Right lobe of liver (tissue), 6 donors: ENCODE data around the gene ADGRG4. TPM values are rescaled to one million over a fixed set of nuclear protein-coding genes. Genes with fewer than 3 reads are reported as not detected.

Experiments
- ATAC-seq, 4 donors: fragments of 200-7000 bp; cut with Tn5 transposase; one replicate each; pipeline ENCODE4 v1.9.1; 2020; ENCODE audit warnings: mild to moderate bottlenecking in 4 of 4, moderate library complexity in 4 of 4
- DNase-seq, 3 donors: peaks; one replicate each; pipeline ENCODE4 v3.0.0-alpha.2; 2020
- H3K27ac ChIP-seq, 3 donors: fragments of 200-600 bp; one replicate each; pipeline ENCODE4 v1.8.0; 2022
- H3K27me3 ChIP-seq, 2 donors: fragments of 200-600 bp; one replicate each; pipeline ENCODE4 v1.8.0; 2022
- H3K36me3 ChIP-seq, 4 donors: fragments of 200-600 bp; sonication (generic) in 1 of 4; one replicate each; pipeline versions ENCODE4 v1.5.1 to v1.8.0; 2017 to 2022; ENCODE audit warnings: control low read depth in 1 of 4
- H3K4me1 ChIP-seq, 4 donors: fragments of 200-600 bp; sonication (generic) in 1 of 4; one replicate each; pipeline versions ENCODE4 v1.5.1 to v1.8.0; 2017 to 2022; ENCODE audit warnings: control low read depth in 1 of 4
- H3K4me3 ChIP-seq, 3 donors: fragments of 200-600 bp; one replicate each; pipeline ENCODE4 v1.8.0; 2022
- H3K9me3 ChIP-seq, 4 donors: fragments of 200-600 bp; sonication (generic) in 1 of 4; one replicate each; pipeline versions ENCODE4 v1.5.1 to v1.8.0; 2017 to 2022; ENCODE audit warnings: control low read depth in 1 of 4
- CTCF ChIP-seq, 4 donors: fragments of 200-600 bp in 3 of 4; fragments of 450-650 bp in 1 of 4; IDR thresholded peaks; one replicate each; pipeline versions ENCODE4 v1.5.1 to v1.8.0; 2016 to 2022; ENCODE audit warnings: antibody characterized with exemption in 4 of 4, mild to moderate bottlenecking in 2 of 4
- POLR2A ChIP-seq: fragments of 450-650 bp; IDR thresholded peaks from one replicate; pipeline ENCODE4 v1.6.1; 2017; ENCODE audit warnings: antibody characterized with exemption, mild to moderate bottlenecking
- WGBS: methylation state at CpG from one replicate; pipeline ENCODE4 v1.1.6; 2018; ENCODE audit warnings: low coverage, low lambda C conversion rate; ENCODE audit not compliant: insufficient coverage; ENCODE audit errors: missing lambda C conversion rate; 5-methylcytosine and 5-hydroxymethylcytosine counted together
- intact Hi-C, 2 donors: fragments of 100-400 bp; cut with DNase I; formaldehyde crosslinking; loops; one replicate each; pipeline versions ENCODE4 v1.11.2 to v1.14.1; 2022
- total RNA-seq, 6 experiments: library from RNA; depleted of rRNA in 2 of 6; stranded (reverse); fragments of >200 nt in 2 of 6; fragmentation: NEBNext Ultra II Directional in 3 of 6; extraction: Animal tissue kit (Norgen Biotek cat#: 25700) in 3 of 6; gene quantifications; one replicate each; pipeline versions ENCODE4 v1.1.0 to v1.2.4, GENCODE V29; 2016 to 2023
- donor health status: DM: no; HTN: yes; CAD: no.
- donor health status: DM: no; HTN: no; CAD: no.
- donor health status: DM: no; HTN: no; CAD: no.
- donor health status: DM: no; HTN: yes; CAD: no.
- donor health status: DM: no; HTN: yes; CAD: no.

ADGRG4 gene
- total RNA-seq, 6 experiments from 2014 or later = 0.04 to 0.09 TPM; not detected in 4

GRCh38 chrX:136318895-136319597 lies 18.3 kb downstream of the ADGRG4 start:
- H3K4me1 ChIP-seq = no peaks in the 10 kb centered on the region
- 62% methylated on average over 7 of the region's 8 CpGs for WGBS
- intact Hi-C loops = no loop called here
- ATAC-seq (no peak), DNase-seq (no peak)
- H3K27me3 ChIP-seq = no peaks in the 10 kb centered on the region
- no peaks in the 10 kb centered on the region for H3K9me3 ChIP-seq
- no peaks in the 10 kb centered on the region for H3K36me3 ChIP-seq
- no peak overlapping the region for H3K4me3 ChIP-seq
- no peak overlapping the region for H3K27ac ChIP-seq
- no peak for TF ChIP-seq CTCF (IDR thresholded peaks at IDR 0.05)
- no peak for TF ChIP-seq POLR2A

- H3K36me3 ChIP-seq = no peaks in the 10 kb centered on the region
- no peak for ATAC-seq
- no peaks in the 10 kb centered on the region for H3K4me1 ChIP-seq
- H3K27ac ChIP-seq = no peak overlapping the region
- H3K27me3 ChIP-seq = no peaks in the 10 kb centered on the region
- DNase-seq = no peak
- H3K4me3 ChIP-seq = no peak overlapping the region
- H3K9me3 ChIP-seq = no peaks in the 10 kb centered on the region
- intact Hi-C loops = no loop called here
- no peak for TF ChIP-seq CTCF (IDR thresholded peaks at IDR 0.05)
- no peak for TF ChIP-seq POLR2A
Measured at GRCh38 chrX:136319600-136319999, 18.8 kb downstream of the ADGRG4 start.

GRCh38 chrX:136321532-136321931 lies 20.8 kb downstream of the ADGRG4 start:
- Histone ChIP-seq H3K4me3 (no peak overlapping the region), H3K9me3 (no peaks in the 10 kb centered on the region), H3K27me3 (no peaks in the 10 kb centered on the region), H3K36me3 (no peaks in the 10 kb centered on the region), H3K27ac (no peak overlapping the region), H3K4me1 (no peaks in the 10 kb centered on the region)
- intact Hi-C loops = no loop called here
- no peak for TF ChIP-seq CTCF (IDR thresholded peaks at IDR 0.05)
- no peak for DNase-seq
- no peak for ATAC-seq
- WGBS = 64% methylated on average over 3 of the region's 3 CpGs

- no peaks in the 10 kb centered on the region for H3K9me3 ChIP-seq
- no peak for ATAC-seq
- 53% methylated on average over 1 of the region's 2 CpGs for WGBS
- H3K4me3 ChIP-seq = no peak overlapping the region
- intact Hi-C loops = no loop called here
- no peak for TF ChIP-seq POLR2A
- TF ChIP-seq CTCF (IDR thresholded peaks at IDR 0.05) = no peak
- no peaks in the 10 kb centered on the region for H3K27me3 ChIP-seq
- no peaks in the 10 kb centered on the region for H3K4me1 ChIP-seq
- no peak overlapping the region for H3K27ac ChIP-seq
- no peaks in the 10 kb centered on the region for H3K36me3 ChIP-seq
- DNase-seq = no peak
Measured at GRCh38 chrX:136322064-136322463, 21.3 kb downstream of the ADGRG4 start.

- intact Hi-C loops = no loop called here
Measured at GRCh38 chrX:136325377-136325776, 24.6 kb downstream of the ADGRG4 start.

More at GRCh38 chrX:136325377-136325776, 24.6 kb downstream of the ADGRG4 start:
- H3K4me3 ChIP-seq = no peak overlapping the region
- no peaks in the 10 kb centered on the region for H3K9me3 ChIP-seq
- 39% methylated on average over 3 of the region's 4 CpGs for WGBS
- no peak for ATAC-seq
- no peaks in the 10 kb centered on the region for H3K36me3 ChIP-seq
- H3K4me1 ChIP-seq = no peaks in the 10 kb centered on the region
- no peak for TF ChIP-seq CTCF (IDR thresholded peaks at IDR 0.05)
- no peak for TF ChIP-seq POLR2A
- no peak for DNase-seq
- H3K27ac ChIP-seq = no peak overlapping the region
- H3K27me3 ChIP-seq = no peaks in the 10 kb centered on the region
